WTC11 (cell line): Measurements from ENCODE around the gene COL13A1.

ENCODE experiments used
- AFF4 ChIP-seq: sonication (generic); formaldehyde crosslinking; IDR thresholded peaks from 2 replicates; pipeline ENCODE4 v1.8.1; 2023; ENCODE audit warnings: mild to moderate bottlenecking, missing genetic modification reagents, borderline replicate concordance
- ATF6 ChIP-seq: sonication (generic); formaldehyde crosslinking; IDR thresholded peaks from 2 replicates; pipeline ENCODE4 v1.8.1; 2023; ENCODE audit warnings: mild to moderate bottlenecking, missing genetic modification reagents
- CBFB ChIP-seq: sonication (generic); formaldehyde crosslinking; IDR thresholded peaks from 2 replicates; pipeline ENCODE4 v1.8.1; 2022; ENCODE audit warnings: mild to moderate bottlenecking, low read depth, missing genetic modification reagents
- ELF4 ChIP-seq: sonication (generic); formaldehyde crosslinking; IDR thresholded peaks from 2 replicates; pipeline ENCODE4 v1.8.1; 2022; ENCODE audit warnings: low read depth, mild to moderate bottlenecking, moderate library complexity, missing genetic modification reagents
- ESRRA ChIP-seq: sonication (generic); formaldehyde crosslinking; IDR thresholded peaks from 2 replicates; pipeline ENCODE4 v1.8.1; 2022; ENCODE audit warnings: mild to moderate bottlenecking, missing genetic modification reagents, borderline replicate concordance
- NR2C2 ChIP-seq: sonication (generic); formaldehyde crosslinking; IDR thresholded peaks from 2 replicates; pipeline ENCODE4 v1.8.0; 2022; ENCODE audit warnings: mild to moderate bottlenecking, missing genetic modification reagents
- SMAD3 ChIP-seq: sonication (generic); formaldehyde crosslinking; IDR thresholded peaks from 2 replicates; pipeline ENCODE4 v1.8.0; 2022; ENCODE audit warnings: missing genetic modification reagents, mild to moderate bottlenecking, borderline replicate concordance
- TEAD1 ChIP-seq: sonication (generic); formaldehyde crosslinking; IDR thresholded peaks from 2 replicates; pipeline ENCODE4 v1.8.0; 2022; ENCODE audit warnings: mild to moderate bottlenecking, missing genetic modification reagents
- TEAD4 ChIP-seq: sonication (generic); formaldehyde crosslinking; IDR thresholded peaks from 2 replicates; pipeline ENCODE4 v1.8.0; 2022; ENCODE audit warnings: mild to moderate bottlenecking, missing genetic modification reagents
- USF2 ChIP-seq: sonication (generic); formaldehyde crosslinking; IDR thresholded peaks from 2 replicates; pipeline ENCODE4 v1.8.1; 2023; ENCODE audit warnings: mild to moderate bottlenecking, missing genetic modification reagents, moderate library complexity
- TF ChIP-seq, protein P1 (sequence below): sonication (generic); formaldehyde crosslinking; IDR thresholded peaks from 2 replicates; pipeline ENCODE4 v1.8.1; 2022; ENCODE audit warnings: low read depth, missing genetic modification reagents, borderline replicate concordance
- TF ChIP-seq, protein P2 (sequence below): fragments of 200-600 bp; IDR thresholded peaks from 2 replicates; pipeline ENCODE4 v1.8.0; 2022; ENCODE audit warnings: antibody characterized with exemption
- TF ChIP-seq, protein P3 (sequence below): sonication (generic); formaldehyde crosslinking; IDR thresholded peaks from 2 replicates; pipeline ENCODE4 v1.8.1; 2022; ENCODE audit warnings: mild to moderate bottlenecking, moderate library complexity, missing genetic modification reagents
- TF ChIP-seq, protein P4 (sequence below): sonication (generic); formaldehyde crosslinking; conservative IDR thresholded peaks from 2 replicates; pipeline ENCODE4 v1.8.1; 2022; ENCODE audit warnings: mild to moderate bottlenecking, missing genetic modification reagents

- TF ChIP-seq, protein P1, sequence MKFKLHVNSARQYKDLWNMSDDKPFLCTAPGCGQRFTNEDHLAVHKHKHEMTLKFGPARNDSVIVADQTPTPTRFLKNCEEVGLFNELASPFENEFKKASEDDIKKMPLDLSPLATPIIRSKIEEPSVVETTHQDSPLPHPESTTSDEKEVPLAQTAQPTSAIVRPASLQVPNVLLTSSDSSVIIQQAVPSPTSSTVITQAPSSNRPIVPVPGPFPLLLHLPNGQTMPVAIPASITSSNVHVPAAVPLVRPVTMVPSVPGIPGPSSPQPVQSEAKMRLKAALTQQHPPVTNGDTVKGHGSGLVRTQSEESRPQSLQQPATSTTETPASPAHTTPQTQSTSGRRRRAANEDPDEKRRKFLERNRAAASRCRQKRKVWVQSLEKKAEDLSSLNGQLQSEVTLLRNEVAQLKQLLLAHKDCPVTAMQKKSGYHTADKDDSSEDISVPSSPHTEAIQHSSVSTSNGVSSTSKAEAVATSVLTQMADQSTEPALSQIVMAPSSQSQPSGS = no peak
- no peak for TF ChIP-seq AFF4 (CRISPR knock-in tag)
- no peak for TF ChIP-seq CBFB (CRISPR knock-in tag)
- TF ChIP-seq, protein P2, sequence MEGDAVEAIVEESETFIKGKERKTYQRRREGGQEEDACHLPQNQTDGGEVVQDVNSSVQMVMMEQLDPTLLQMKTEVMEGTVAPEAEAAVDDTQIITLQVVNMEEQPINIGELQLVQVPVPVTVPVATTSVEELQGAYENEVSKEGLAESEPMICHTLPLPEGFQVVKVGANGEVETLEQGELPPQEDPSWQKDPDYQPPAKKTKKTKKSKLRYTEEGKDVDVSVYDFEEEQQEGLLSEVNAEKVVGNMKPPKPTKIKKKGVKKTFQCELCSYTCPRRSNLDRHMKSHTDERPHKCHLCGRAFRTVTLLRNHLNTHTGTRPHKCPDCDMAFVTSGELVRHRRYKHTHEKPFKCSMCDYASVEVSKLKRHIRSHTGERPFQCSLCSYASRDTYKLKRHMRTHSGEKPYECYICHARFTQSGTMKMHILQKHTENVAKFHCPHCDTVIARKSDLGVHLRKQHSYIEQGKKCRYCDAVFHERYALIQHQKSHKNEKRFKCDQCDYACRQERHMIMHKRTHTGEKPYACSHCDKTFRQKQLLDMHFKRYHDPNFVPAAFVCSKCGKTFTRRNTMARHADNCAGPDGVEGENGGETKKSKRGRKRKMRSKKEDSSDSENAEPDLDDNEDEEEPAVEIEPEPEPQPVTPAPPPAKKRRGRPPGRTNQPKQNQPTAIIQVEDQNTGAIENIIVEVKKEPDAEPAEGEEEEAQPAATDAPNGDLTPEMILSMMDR = no peak
- TF ChIP-seq SMAD3 (CRISPR knock-in tag) = no peak
- TF ChIP-seq ELF4 (CRISPR knock-in tag) = no peak
- TF ChIP-seq ATF6 (CRISPR knock-in tag) = no peak
- no peak for TF ChIP-seq NR2C2
- TF ChIP-seq, protein P3, sequence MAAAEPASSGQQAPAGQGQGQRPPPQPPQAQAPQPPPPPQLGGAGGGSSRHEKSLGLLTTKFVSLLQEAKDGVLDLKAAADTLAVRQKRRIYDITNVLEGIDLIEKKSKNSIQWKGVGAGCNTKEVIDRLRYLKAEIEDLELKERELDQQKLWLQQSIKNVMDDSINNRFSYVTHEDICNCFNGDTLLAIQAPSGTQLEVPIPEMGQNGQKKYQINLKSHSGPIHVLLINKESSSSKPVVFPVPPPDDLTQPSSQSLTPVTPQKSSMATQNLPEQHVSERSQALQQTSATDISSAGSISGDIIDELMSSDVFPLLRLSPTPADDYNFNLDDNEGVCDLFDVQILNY (CRISPR knock-in tag) = no peak
- no peak for TF ChIP-seq TEAD1 (CRISPR knock-in tag)
- TF ChIP-seq, protein P4, sequence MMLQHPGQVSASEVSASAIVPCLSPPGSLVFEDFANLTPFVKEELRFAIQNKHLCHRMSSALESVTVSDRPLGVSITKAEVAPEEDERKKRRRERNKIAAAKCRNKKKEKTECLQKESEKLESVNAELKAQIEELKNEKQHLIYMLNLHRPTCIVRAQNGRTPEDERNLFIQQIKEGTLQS (CRISPR knock-in tag) = no peak
- no peak for TF ChIP-seq ESRRA
- no peak for TF ChIP-seq TEAD4
- TF ChIP-seq USF2 (CRISPR knock-in tag) = no peak
Observed at GRCh38 chr10:69976795-69977546, 175.3 kb downstream of the COL13A1 start.
